Body of pancreas (tissue), 4 donors: ENCODE results near the gene NAMPT. TPM values are rescaled to one million over a fixed set of nuclear protein-coding genes. Genes with fewer than 3 reads are reported as not detected.

ENCODE experiments used
- ATAC-seq: fragments of 150-250 bp; one replicate; pipeline ENCODE4 v1.9.1; 2016
- DNase-seq, 4 donors: peaks; one replicate each; pipeline ENCODE4 v3.0.0-alpha.2; 2019
- H3K27ac ChIP-seq, 4 donors: fragments of 200-600 bp; sonication (generic); 1 replicate in 3 of 4; 2 replicates in 1 of 4; pipeline versions ENCODE4 v1.5.1 to v1.6.1; 2016 to 2019; ENCODE audit warnings: mild to moderate bottlenecking in 1 of 4, mixed read lengths in 1 of 4, moderate library complexity in 1 of 4
- H3K27me3 ChIP-seq, 2 donors: fragments of 200-600 bp; sonication (generic); one replicate each; pipeline ENCODE4 v1.6.0; 2016; ENCODE audit warnings: mild to moderate bottlenecking in 1 of 2
- H3K36me3 ChIP-seq, 2 donors: fragments of 200-600 bp; sonication (generic); replicated peaks in 1 of 2; 2 replicates each; pipeline ENCODE4 v1.5.1; 2016; ENCODE audit warnings: low read depth in 2 of 2; ENCODE audit not compliant: insufficient read depth in 1 of 2
- H3K4me1 ChIP-seq: fragments of 200-600 bp; sonication (generic); one replicate; pipeline ENCODE4 v1.6.0; 2016
- H3K4me3 ChIP-seq, 2 donors: fragments of 200-600 bp; sonication (generic); 1 replicate in 1 of 2; 2 replicates in 1 of 2; pipeline ENCODE4 v1.5.1; 2016 to 2019
- H3K9me3 ChIP-seq, 3 donors: fragments of 200-600 bp; sonication (generic); 1 replicate in 2 of 3; 2 replicates in 1 of 3; pipeline ENCODE4 v1.5.1; 2016
- POLR2A ChIP-seq, 3 donors: fragments of 450-650 bp; IDR thresholded peaks; one replicate each; pipeline ENCODE4 v1.6.1; 2016; ENCODE audit warnings: antibody characterized with exemption in 3 of 3, mild to moderate bottlenecking in 2 of 3
- WGBS, 2 donors: methylation state at CpG; one replicate each; pipeline ENCODE4 v1.1.5; 2017; 5-methylcytosine and 5-hydroxymethylcytosine counted together
- intact Hi-C: fragments of 100-400 bp; cut with DNase I; formaldehyde crosslinking; loops from one replicate; pipeline ENCODE4 v1.15.1; 2023
- total RNA-seq, 2 donors: library from RNA; depleted of rRNA; stranded (reverse); fragments of >200 nt; gene quantifications; one replicate each; pipeline ENCODE4 v1.1.0, GENCODE V29; 2016
- TF ChIP-seq, protein P1 (sequence below), 7 experiments: fragments of 450-650 bp in 4 of 7; fragments of 200-600 bp in 3 of 7; sonication (generic) in 3 of 7; IDR thresholded peaks; one replicate each; pipeline ENCODE4 v1.5.1; 2016 to 2019; ENCODE audit warnings: antibody characterized with exemption in 7 of 7

The NAMPT gene
- total RNA-seq, 2 donors from 2014 or later: 56.0 to 78.9 TPM

DNA sequence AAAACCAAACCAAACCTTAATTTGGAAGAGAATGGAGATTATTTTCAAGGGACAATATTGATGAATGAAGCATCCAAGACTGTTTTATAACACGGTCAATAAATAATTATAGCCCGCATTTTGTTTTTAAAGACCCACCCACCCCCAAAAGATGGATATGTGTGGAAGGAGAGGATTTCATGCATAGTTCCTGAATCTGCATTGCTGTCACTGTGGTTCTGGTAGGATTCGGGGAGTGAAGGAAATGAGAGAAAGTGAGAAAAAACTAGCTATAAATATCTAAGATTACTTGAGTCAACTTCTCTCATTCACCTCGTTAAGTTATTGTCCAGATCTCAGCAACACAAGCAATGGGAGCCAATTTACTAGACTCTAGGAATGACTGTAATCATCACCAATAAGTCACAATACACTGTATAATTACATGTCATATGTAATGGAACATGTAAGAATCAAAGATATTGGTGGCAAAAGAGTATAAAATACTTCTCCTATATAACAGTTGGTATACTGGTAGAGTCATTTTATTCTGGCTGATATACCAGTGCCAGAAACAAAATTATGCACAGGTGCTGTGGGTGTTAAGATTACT is 30.2 kb downstream of the NAMPT start:
- Histone ChIP-seq H3K36me3 (peaks cover 6 to 9% of the 10 kb centered on the region in 2 donors), H3K4me3 (no peak overlapping the region), H3K9me3 (no peaks in the 10 kb centered on the region), H3K27ac (no peak overlapping the region), H3K27me3 (no peaks in the 10 kb centered on the region), H3K4me1 (peaks cover 22% of the 10 kb centered on the region)
- TF ChIP-seq, protein P1, sequence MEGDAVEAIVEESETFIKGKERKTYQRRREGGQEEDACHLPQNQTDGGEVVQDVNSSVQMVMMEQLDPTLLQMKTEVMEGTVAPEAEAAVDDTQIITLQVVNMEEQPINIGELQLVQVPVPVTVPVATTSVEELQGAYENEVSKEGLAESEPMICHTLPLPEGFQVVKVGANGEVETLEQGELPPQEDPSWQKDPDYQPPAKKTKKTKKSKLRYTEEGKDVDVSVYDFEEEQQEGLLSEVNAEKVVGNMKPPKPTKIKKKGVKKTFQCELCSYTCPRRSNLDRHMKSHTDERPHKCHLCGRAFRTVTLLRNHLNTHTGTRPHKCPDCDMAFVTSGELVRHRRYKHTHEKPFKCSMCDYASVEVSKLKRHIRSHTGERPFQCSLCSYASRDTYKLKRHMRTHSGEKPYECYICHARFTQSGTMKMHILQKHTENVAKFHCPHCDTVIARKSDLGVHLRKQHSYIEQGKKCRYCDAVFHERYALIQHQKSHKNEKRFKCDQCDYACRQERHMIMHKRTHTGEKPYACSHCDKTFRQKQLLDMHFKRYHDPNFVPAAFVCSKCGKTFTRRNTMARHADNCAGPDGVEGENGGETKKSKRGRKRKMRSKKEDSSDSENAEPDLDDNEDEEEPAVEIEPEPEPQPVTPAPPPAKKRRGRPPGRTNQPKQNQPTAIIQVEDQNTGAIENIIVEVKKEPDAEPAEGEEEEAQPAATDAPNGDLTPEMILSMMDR (IDR thresholded peaks at IDR 0.05): no peak
- no peak for TF ChIP-seq POLR2A (IDR thresholded peaks at IDR 0.05)
- DNase-seq (no peak), ATAC-seq (no peak)
- intact Hi-C loops: no loop called here
- WGBS, 2 donors: 84 to 90% methylated on average over 4 of the region's 4 CpGs

DNA sequence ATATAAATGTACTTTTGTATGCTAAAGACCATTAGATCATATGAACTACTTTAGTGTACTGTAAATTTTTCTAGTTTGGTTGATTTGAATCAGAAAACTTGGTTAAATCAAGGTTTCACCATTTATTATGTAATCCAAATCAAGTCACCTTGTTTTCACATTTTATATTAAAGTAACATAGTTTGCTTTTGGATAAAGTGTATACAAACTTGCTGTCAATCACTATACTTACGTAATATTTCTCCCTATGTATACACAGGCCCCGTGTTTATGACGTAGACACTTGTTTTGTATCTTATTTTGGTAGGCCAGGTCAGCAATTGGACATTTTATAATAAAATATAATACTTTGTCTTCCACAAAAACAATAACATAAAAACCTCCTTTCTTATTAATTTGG is 32.2 kb downstream of the NAMPT start:
- Histone ChIP-seq H3K9me3 (peaks cover 0 to under 1% (median 0%) of the 10 kb centered on the region in 3 donors), H3K27ac (no peak overlapping the region), H3K4me3 (no peak overlapping the region), H3K4me1 (peaks cover 22% of the 10 kb centered on the region), H3K36me3 (peaks cover 10 to 11% of the 10 kb centered on the region in 2 donors), H3K27me3 (no peaks in the 10 kb centered on the region)
- DNase-seq (no peak), ATAC-seq (no peak)
- 67 to 70% methylated on average over 3 of the region's 3 CpGs for WGBS, 2 donors
- intact Hi-C loops: no loop called here
- TF ChIP-seq POLR2A (IDR thresholded peaks at IDR 0.05): no peak
- TF ChIP-seq, protein P1 (IDR thresholded peaks at IDR 0.05): no peak

DNA sequence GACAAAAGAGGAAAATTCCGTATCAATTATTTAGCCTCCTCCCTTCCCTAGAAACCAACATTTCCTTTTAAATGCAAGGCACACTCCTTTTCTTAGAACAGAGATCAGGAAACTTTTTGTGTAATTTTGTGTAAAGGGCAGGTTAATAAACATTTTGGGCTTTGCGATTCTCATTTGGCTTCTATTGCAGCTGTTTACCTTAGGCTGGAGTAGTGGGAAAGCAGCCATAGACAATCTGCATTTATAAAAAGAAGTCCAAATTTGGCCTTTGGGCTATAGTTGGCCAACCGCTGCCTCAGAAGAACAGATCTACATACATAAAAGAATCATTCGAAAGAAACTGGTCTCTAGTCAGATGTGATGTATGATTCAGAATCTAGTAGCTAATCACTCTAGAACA is 35.3 kb downstream of the NAMPT start:
- ATAC-seq (no peak), DNase-seq (no peak)
- WGBS, 2 donors: 95 to 96% methylated on average over 4 of the region's 4 CpGs
- Histone ChIP-seq H3K4me1 (no peaks in the 10 kb centered on the region), H3K27me3 (no peaks in the 10 kb centered on the region), H3K36me3 (peaks cover 10 to 11% of the 10 kb centered on the region in 2 donors), H3K27ac (no peak overlapping the region), H3K4me3 (no peak overlapping the region), H3K9me3 (peaks cover 0 to 7% (median 0%) of the 10 kb centered on the region in 3 donors)
- intact Hi-C loops: no loop called here
- TF ChIP-seq, protein P1 (IDR thresholded peaks at IDR 0.05): no peak
- no peak for TF ChIP-seq POLR2A (IDR thresholded peaks at IDR 0.05)

DNA sequence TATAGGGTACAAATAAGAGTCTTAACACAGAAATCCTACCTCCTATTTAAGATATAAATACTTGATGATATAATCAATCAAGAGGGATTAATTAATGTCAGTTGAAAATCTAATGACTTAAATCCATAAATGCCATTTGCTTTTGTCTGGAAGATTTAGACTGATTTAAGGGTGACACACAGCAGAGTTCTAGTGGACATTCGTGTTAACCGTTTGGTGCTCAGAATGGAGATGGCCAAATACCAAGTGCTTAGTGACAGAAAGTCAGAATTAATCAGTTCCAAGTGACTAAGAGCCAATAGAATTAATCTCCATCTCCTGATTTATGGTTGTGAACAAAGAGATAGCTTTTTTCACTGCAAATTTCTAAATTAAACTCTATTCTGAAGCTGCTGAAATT is 36.2 kb downstream of the NAMPT start:
- TF ChIP-seq, protein P1 (IDR thresholded peaks at IDR 0.05): no peak
- TF ChIP-seq POLR2A (IDR thresholded peaks at IDR 0.05): no peak

DNA sequence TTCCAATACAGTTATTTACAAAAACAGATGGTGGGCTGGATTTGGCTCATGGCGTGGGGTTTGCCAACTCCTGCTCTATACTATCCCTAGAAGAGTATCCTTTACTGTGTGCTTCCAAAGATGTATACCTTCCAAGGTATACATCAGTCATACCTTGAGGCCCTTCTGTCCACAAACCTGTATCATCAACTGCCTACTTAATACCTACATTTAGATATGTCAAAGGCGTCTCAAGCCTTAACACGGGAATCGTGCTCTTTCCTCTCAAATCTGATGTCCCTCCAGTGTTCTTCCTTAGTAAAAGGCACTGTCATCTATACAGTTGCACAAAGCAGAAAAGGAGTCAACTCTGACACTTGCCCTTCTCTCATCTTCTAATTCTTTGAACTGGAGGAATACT is 36.9 kb downstream of the NAMPT start:
- H3K9me3 ChIP-seq: peaks cover 0 to 7% (median 0%) of the 10 kb centered on the region in 3 donors
- no peaks in the 10 kb centered on the region for H3K4me1 ChIP-seq
- ATAC-seq: no peak
- intact Hi-C loops: no loop called here
- no peak overlapping the region for H3K27ac ChIP-seq
- H3K4me3 ChIP-seq: no peak overlapping the region
- no peak for DNase-seq
- no peaks in the 10 kb centered on the region for H3K27me3 ChIP-seq
- WGBS, 2 donors: 95 to 96% methylated on average over 4 of the region's 4 CpGs
- peaks cover 8 to 11% of the 10 kb centered on the region in 2 donors for H3K36me3 ChIP-seq
- TF ChIP-seq POLR2A (IDR thresholded peaks at IDR 0.05): no peak
- TF ChIP-seq, protein P1 (IDR thresholded peaks at IDR 0.05): no peak

More for the DNA sequence above, 36.2 kb downstream of the NAMPT start:
- intact Hi-C loops: no loop called here
- Histone ChIP-seq H3K9me3 (peaks cover 0 to 7% (median 0%) of the 10 kb centered on the region in 3 donors), H3K4me3 (no peak overlapping the region), H3K27ac (no peak overlapping the region), H3K4me1 (no peaks in the 10 kb centered on the region), H3K27me3 (no peaks in the 10 kb centered on the region), H3K36me3 (peaks cover 8 to 11% of the 10 kb centered on the region in 2 donors)
- DNase-seq (no peak), ATAC-seq (no peak)
- 95% methylated on average over 2 of the region's 2 CpGs for WGBS, 2 donors
